NCI-H2107 (cell line): Measurements from ENCODE around the gene NMT1.
"Not testable (repeated sequence)": the region's sequence is repeated elsewhere in the genome, so short reads cannot be mapped to it uniquely, and the experiment has no call there.

Experiments used
- DNase-seq: peaks from one replicate; lab custom pipeline; 2025; lab: John Stamatoyannopoulos, UW

Gene NMT1

GRCh38 chr17:45038728-45039634 is 22.1 kb upstream of the NMT1 start:
- DNase-seq: no peak

DNA sequence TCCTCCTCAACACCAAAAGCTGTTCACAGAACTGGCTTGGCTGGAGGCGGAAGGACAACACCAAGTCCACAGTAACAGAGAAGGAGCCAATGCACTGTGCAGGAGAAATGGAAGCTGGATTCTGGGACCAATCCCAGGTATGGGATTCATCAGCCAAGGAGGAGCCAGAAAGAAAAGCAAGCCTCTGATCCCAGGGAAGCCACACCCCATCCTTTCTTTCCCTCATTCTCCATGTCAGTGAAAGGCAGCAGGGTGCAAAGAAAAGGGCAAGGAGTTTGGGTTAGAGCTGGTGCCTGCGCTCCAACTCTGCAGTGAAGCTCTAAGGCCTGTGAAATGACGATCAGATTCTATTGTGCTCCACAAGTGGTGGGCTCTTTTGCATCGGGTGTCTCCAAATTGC is 20.7 kb upstream of the NMT1 start:
- DNase-seq: no peak

DNA sequence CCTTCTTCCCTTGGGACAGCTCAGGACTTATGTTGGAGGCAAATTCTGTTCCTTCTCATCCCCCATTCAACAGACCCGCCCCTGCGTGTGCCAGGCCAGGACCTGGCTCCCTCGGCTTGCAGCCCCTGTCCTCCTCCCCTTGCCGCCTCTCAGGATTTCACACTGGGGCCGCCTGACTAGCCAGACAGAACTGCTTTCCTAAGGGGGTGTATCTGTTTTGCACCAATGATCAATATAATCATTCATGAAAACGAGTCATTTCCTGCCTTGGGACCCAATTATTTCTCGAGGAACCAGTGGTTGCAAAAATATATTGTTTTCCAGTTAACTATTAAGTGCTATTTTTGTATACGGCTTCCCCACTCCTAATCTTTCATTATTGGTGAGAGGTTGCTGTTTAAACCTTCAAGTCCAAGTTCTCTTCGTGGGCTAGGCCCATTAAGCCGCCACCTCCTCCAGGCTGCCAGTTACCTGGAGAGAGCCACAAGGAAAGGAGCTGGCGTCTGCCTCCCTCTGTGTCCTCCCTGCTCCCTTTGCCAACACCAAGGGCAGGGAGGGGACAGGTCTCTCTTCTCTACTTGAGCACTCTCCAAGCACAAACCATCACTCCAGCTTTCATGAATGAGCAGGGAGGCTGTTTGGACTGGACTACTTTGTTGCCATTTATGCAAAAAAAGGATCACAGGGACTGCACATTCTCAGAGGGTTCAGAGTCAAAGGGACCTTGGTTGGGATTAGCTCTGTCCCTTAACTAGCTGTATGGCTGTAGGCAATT is 18.6 kb upstream of the NMT1 start:
- no peak for DNase-seq

- no peak for DNase-seq
Measured at GRCh38 chr17:45043813-45044540, 17.1 kb upstream of the NMT1 start.

GRCh38 chr17:45046537-45047125 is 14.5 kb upstream of the NMT1 start:
- DNase-seq: peak; percentile 15

GRCh38 chr17:45048795-45049563 is 12.1 kb upstream of the NMT1 start:
- DNase-seq: no peak

DNA sequence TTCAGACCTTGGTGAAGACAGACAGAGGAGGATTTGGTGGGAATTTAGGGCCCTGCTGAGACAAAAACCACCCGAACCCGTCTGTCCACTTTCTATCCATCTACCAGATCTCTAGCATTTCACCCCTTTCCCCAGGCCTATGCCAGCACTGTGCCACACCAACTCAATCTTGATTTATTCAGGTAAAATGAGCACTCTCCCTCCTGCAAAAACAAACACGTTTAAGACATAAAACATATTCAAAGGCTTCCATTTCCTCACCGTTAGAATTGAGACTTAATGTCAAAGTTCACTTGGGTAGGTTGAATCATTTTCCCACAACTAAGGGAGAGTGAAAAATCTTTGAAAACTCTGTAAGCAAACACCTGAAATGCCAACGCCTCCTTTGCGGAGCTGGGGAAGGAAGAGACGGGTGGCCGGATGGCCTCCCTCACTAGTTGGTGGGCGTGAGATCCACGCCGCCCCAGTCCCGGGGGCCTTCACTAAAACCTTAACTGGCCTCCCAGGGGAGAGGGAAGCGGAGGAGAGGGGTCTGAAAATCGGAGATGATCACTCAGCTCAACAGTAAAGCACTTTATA is 10.5 kb upstream of the NMT1 start:
- DNase-seq: no peak

- peak; percentile 88 for DNase-seq
Measured at GRCh38 chr17:45051060-45051719, 9.9 kb upstream of the NMT1 start, which contains the start of gene DCAKD. TSS of gene DCAKD (minus strand) at chr17:45051632. CDS start at chr17:45034885, 16,747 bp downstream.

DNA sequence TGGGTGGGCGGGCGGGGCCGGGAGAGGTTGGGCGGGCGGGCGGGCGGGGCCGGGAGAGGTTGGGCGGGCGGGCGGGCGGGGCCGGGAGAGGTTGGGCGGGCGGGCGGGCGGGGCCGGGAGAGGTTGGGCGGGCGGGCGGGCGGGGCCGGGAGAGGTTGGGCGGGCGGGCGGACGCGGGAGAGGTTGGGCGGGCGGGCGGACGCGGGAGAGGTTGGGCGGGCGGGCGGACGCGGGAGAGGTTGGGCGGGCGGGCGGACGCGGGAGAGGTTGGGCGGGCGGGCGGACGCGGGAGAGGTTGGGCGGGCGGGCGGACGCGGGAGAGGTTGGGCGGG is 9.4 kb upstream of the NMT1 start:
- not testable (repeated sequence) for DNase-seq

- no peak for DNase-seq
Measured at GRCh38 chr17:45052052-45052772, 8.9 kb upstream of the NMT1 start.

GRCh38 chr17:45060382-45060796 is 728 bp upstream of the NMT1 start:
- DNase-seq: no peak

DNA sequence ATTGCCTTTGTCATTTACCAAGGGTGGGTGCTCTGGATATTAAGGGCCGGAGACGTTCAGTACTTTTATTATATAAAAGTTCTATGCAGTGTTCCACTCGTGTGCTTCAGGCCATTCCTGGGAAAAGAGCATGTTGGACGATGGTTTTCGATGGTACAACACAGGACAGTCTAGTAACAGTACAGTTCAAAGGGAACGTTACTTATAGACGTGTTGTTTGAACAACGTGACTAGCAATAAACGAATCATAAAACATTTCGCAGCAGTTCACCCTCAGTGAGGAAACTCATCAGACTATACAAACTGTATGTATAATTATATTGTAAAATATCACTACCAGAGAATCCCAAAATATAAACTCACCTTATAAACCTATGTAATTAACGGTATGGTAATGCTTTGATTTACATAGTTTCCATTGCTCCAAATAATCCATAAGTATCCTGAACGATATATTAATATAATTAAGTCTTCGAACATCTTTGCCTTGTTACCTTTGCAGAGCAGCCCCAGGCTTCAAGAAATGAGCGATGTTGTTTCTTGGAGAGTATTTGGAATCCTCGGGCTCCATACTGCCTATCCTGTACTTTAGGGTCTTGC is 589 bp downstream of the NMT1 start:
- peak; percentile 67 for DNase-seq

- no peak for DNase-seq
Measured at GRCh38 chr17:45063198-45063597, 2.1 kb downstream of the NMT1 start.

DNA sequence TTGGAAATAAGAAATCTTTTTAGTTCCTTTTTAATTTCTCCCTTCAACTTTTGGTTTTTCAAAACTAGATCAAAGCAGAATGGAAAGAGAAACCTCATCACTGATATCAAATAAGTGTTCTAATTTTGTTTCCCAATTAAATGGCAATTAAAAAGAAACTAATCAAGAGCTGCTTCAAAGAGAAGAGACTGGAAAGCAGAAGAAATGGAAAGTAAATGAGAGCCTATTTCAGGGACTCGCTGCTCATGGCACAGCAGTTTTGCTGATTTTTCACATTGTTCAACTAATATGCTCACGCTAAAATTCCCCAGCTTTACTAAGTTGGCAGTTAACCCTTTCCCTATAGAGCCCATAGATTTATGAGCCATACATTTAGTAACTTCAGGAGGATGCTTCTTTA is 6.5 kb downstream of the NMT1 start:
- DNase-seq: no peak

- DNase-seq: no peak
Measured at GRCh38 chr17:45070001-45070400, 8.9 kb downstream of the NMT1 start.

GRCh38 chr17:45070809-45071208 is 9.7 kb downstream of the NMT1 start:
- DNase-seq: no peak

GRCh38 chr17:45073414-45074070 is 12.4 kb downstream of the NMT1 start:
- no peak for DNase-seq

DNA sequence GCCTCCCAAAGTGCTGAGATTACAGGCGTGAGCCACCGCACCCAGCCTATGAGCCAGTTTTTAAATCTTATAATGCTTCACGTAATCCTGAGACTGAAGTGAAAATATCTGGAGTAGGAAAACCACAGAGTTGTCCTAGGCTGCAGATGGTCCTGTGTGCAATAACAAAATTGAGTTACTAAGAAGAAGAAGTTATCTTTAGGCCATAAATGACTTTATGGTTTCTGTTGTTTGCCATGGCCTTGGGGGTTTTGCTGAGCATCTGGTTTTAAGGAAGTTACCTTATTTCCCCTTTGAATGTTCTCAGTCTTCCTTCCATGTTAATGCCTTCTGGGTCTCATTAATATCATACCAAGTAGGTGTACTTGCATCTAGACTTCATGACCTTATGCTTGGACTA is 16.5 kb downstream of the NMT1 start:
- DNase-seq: no peak
